GM19438 (cell line): ENCODE results near the gene PEX5.
"Not testable (repeated sequence)": the region's sequence is repeated elsewhere in the genome, so short reads cannot be mapped to it uniquely, and the experiment has no call there.

ENCODE experiments used
- ATAC-seq: cut with Tn5 transposase; IDR thresholded peaks from one replicate; pipeline ENCODE4 v1.9.1; 2021; ENCODE audit warnings: low read depth; ENCODE audit not compliant: unreplicated experiment

PEX5 gene

DNA sequence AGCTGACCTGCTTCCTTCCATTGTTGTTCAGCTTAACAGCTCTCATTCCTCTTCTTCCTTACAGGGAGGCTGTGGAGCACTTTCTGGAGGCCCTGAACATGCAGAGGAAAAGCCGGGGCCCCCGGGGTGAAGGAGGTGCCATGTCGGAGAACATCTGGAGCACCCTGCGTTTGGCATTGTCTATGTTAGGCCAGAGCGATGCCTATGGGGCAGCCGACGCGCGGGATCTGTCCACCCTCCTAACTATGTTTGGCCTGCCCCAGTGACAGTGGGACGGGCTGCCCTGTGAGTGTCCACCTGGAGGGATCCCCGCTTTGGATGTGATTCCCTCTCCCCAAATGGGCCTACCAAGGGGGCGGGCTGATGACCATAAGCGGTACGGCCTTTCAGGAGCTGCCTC is 20.5 kb downstream of the PEX5 start:
- ATAC-seq, result no peak

DNA sequence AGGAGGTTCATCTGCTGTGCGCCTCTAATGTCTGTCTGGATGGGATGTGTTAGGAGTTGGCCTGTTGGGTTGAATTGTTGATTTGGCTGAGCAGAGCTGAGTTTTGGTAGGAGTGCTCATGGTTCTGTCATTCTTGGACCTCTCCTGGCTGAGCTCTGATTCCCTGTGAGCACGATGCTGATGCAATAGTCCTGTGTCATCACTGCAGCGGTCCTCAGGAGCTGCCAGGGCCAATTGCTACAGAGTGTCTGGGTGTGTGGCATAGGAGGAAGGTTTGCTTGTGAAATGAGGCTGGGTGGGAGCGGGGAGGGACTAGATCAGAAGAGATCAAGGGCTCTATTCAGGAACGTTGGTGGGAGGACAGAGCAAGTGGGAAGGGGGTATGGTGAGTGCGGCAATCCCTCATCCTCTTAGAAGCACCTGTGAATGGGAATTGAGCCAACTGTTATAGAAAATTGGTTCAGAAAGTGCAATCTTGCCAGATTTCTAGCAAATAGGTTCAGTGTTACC is 21.2 kb downstream of the PEX5 start:
- ATAC-seq, result no peak

DNA sequence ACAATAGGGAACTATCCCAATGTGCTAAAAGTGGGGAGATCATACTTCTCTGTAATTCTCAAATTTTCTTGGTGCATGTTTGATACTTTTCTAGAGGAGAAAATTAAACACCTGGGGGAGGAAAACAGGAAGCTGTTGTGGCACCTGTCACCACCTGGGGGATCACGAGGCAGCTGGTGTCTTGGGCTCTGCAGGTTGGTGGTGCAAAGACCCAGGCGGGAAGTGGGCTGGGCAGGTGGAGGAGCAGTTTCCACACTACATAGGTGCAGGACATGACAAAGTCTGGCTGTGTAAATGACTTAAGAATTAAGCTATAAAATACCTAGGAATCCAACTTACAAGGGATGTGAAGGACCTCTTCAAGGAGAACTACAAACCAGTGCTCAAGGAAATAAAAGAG is 23.2 kb downstream of the PEX5 start:
- no peak for ATAC-seq

DNA sequence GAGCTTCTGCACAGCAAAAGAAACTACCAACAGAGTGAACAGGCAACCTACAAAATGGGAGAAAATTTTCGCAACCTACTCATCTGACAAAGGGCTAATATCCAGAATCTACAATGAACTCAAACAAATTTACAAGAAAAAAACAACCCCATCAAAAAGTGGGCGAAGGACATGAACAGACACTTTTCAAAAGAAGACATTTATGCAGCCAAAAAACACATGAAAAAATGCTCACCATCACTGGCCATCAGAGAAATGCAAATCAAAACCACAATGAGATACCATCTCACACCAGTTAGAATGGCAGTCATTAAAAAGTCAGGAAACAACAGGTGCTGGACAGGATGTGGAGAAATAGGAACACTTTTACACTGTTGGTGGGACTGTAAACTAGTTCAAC is 24.3 kb downstream of the PEX5 start:
- not testable (repeated sequence) for ATAC-seq

DNA sequence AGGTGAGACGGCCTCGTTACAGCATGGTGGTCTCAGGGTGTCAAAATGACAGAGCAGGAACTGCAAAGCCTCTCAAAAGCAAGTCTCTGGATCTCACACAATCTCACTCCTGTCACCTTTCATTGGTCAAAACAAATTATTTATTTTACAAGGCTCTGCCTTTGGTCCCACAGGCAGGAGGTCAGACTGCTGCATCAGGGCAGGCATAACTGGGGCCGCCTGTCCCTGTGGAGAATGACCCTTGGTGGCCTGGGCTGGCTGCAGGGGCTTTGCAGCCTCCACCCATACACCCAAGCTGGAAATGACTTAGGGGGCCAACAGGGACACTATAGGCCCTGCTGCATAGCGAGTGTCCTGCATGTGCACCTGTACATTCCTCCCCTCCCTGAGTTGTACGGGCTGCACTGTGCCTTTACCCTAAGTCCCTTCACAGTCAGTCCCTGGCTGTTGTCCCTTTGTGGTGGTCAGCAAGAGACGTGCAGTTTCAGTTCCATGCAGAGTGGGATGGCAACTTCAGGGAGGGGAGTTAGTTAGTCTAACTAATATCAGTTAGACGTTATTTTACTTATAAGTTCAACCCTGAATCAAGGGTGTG is 28.1 kb downstream of the PEX5 start:
- no peak for ATAC-seq

DNA sequence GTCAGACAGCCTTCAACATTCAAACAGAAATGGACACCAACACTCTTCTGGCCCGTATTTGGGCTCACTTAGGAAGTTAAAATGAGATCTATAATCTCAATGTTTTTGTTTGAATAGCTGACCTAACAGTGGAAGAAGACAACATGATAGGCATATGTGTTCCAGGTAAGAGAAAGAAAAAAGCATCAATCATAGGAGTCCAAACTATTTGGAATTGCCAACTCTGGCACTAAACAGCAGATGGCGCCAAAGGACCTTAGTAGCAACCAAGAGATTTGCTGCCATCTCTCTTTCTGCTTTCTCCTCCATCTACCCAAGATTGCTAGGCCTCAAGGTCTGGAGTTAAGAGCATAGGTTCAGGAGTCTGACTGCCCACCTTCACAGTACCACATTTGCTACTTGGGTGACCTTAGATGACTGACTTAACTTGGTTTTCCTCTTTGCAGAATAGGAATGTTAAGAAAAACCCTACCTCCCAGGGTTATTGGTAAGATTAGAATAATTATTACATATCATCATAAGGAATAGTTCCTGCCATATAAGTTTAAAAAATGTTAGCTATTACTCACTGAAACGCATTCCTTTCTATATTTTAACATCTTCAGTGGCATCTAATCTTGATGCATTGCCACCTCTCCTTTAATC is 30.2 kb downstream of the PEX5 start:
- no peak for ATAC-seq

DNA sequence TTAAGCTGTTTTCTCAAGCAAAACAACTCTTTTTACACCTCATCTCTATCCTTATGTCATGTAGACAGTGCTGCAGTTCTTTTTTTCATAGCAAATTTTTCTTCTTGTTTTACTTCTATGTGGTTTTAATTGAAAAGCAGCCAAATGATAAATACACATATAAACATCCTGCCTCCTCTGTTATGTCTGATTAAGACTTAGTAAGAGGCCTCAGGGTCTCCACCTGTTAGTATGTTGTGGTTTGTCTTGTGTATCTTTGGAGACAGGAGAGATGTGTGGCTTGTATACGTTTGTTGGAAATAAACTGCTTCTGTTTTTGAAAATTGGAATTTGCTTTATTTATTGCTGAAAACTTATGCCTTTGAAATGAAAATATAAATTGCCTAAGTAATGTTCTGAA is 32.0 kb downstream of the PEX5 start:
- no peak for ATAC-seq

DNA sequence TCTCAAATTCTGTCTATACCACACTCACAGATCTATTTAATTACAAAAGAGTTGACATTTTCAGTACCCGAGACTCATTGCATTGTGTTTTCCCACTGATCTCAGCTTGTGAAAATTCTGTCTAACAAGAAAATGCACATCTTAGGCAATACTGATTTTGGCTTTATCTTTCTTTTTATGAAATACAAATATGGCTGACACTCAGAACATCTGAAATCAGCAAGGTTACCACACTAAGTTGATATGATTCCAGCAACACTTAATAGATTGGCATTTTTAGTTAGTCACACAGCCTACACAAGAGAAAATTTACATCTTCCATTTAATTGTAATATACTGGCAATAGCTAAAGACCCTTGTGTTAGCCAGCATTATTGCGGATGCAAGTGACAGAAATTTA is 40.3 kb downstream of the PEX5 start:
- ATAC-seq, result no peak

DNA sequence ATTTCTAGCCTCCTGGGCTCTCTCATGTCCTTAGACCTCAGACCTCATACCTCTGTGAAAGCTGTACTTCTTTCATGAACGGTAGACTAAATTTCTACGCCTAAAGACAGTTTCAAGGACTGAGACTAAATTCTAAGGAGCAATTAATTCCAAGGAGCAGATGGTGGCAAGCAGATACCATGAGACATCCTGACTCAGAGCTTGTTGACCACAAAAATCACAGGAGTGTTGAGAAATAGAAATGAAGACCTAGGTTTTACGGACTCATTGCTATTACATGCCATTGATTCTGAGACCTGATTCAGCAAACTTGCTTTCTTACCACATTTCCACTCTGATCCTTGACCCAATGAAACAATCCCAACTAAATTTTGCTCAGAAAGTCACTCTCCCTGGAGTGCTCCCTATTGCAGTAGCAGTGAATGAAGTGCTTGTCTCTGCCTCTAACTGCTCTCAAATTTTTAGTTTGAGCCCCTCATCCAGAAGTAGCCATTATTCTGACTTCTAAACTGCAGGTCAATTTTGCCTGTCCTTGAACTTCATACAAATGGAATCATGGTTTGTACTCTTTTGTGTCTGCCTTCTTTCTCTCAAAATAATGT is 52.0 kb downstream of the PEX5 start:
- no peak for ATAC-seq

DNA sequence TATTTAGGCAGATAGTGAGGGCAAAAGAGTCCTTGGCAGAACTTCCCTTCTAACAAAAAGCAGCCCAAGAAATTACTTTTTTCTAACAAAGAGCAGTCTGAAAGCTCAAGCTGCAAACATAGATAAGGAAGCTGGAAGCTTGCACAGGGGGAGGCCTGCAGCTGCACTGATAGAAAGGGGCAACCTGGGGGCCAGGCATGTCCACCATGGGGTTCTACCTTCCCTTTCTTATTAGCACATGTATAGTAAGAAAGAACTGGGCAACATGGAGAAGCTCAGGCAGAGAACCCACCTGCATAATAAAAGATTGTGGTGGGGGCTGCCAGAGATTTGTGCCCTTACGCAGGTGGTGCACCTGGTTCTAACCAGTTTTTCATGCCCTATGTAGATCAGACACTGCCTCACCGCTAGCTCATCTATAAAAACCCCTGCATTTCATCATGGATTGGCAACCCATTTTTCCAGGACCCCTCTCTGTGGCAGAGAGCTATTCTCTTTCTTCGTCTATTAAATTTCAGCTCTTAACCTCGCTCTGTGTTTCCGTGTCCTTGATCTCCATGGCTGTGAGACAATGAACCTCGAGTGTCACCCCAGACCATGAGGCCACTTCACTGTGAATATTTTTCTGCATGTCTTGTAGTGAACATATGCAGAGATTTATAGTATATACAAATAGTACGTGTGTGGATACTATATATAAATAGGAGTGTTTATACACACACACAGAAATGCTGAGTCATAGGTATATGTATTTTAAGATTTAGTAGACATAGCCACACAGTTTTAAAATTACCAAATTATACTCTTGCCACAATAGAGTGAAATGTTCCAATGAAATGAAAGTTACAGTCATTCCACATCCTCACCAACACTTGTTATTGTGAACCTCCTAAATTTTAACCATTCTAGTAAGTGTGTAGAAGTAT is 53.0 kb downstream of the PEX5 start:
- ATAC-seq, result no peak

DNA sequence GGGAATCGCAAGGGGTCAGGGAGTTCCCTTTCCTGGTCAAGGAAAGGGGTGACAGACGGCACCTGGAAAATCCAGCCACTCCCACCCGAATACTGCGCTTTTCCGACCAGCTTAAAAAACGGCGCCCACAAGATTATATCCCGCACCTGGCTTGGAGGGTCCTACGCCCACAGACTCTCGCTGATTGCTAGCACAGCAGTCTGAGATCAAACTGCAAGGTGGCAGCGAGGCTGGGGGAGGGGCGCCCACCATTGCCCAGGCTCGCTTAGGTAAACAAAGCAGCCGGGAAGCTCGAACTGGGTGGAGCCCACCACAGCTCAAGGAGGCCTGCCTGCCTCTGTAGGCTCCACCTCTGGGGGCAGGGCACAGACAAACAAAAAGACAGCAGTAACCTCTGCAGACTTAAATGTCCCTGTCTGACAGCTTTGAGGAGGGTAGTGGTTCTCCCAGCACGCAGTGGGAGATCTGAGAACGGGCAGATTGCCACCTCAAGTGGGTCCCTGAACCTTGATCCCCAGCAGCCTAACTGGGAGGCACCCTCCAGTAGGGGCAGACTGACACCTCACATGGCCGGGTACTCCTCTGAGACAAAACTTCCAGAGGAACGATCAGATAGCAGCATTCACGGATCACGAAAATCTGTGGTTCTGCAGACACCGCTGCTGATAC is 62.0 kb downstream of the PEX5 start:
- ATAC-seq, result not testable (repeated sequence)

DNA sequence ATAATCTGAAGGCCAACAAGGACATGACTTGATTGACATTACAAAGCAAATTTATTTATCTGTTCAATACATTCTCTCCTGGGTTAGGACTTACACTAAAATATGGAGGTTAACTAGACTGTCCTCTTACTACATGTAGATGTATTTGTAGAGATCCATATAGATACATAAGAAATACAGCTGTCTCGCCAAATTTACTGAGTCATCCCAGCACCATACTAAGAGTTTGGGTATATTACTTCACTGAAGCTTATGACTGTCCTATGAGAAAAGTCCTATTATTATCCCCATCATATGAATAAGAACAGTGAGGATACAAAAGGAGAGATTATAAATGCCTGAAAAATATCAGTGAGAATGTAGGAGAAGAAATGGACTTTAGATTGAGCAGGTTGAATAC is 69.6 kb downstream of the PEX5 start:
- no peak for ATAC-seq
